GM12872 (cell line): Measurements from ENCODE around the gene ABLIM2.

Source experiments
- TF ChIP-seq, protein P1 (sequence below): IDR thresholded peaks from 3 replicates; pipeline ENCODE4 v1.5.1; 2011; ENCODE audit warnings: low read depth, mild to moderate bottlenecking, low read length, moderate library complexity; ENCODE audit not compliant: insufficient read depth

Gene ABLIM2

DNA sequence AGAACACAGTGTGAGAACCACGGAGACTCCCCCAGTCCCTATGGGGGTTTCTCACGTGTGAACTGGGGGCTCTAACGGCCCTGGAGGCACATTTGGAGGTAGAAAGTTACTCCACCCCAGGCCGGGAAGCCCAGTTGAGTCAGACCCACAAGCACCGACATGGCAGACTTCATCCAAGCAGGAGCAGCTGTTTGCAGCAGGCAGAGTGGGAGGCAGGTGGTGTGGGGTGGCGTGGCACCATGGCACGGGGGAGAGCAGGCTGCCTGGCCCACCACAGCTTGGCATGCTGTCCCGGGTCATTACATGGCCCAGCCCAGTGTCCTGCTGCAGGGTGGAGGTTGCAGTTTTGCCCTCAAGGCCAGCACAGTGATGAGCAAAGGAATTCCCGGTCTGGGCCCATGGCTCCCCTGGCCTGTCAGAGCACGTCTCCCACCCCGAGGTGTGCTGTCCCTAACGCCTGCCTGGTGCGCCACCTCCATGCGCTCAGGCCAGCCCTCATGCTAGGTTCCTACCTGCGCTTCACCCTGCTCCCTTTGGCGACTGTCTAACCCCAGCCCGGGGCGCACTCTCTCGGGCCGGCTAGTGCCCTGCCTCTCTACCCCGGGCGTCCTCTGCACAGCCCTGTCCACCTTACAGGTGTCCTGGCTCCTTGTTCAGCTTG lies 128.4 kb downstream of the ABLIM2 start:
- TF ChIP-seq, protein P1, sequence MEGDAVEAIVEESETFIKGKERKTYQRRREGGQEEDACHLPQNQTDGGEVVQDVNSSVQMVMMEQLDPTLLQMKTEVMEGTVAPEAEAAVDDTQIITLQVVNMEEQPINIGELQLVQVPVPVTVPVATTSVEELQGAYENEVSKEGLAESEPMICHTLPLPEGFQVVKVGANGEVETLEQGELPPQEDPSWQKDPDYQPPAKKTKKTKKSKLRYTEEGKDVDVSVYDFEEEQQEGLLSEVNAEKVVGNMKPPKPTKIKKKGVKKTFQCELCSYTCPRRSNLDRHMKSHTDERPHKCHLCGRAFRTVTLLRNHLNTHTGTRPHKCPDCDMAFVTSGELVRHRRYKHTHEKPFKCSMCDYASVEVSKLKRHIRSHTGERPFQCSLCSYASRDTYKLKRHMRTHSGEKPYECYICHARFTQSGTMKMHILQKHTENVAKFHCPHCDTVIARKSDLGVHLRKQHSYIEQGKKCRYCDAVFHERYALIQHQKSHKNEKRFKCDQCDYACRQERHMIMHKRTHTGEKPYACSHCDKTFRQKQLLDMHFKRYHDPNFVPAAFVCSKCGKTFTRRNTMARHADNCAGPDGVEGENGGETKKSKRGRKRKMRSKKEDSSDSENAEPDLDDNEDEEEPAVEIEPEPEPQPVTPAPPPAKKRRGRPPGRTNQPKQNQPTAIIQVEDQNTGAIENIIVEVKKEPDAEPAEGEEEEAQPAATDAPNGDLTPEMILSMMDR: no peak

DNA sequence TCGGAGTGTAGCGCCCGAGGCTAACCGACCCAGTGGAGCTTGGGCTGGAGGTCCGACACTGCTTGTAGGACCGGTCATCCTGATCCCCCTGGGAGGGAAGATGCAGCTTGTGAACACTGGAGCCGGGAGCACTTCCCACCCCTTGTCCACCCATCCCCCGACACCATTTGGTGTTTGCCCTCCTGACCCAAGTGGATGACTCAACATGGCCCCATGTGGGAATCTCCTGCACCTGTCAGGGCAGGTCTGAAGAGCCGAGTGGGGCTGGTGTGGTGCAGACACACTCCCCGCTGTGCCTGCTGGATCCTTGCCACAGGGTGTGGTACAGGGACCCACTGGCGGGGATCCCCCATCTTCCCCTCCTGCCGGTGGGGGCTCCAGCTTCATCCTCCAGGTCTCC lies 128.9 kb downstream of the ABLIM2 start:
- TF ChIP-seq, protein P1: no peak

DNA sequence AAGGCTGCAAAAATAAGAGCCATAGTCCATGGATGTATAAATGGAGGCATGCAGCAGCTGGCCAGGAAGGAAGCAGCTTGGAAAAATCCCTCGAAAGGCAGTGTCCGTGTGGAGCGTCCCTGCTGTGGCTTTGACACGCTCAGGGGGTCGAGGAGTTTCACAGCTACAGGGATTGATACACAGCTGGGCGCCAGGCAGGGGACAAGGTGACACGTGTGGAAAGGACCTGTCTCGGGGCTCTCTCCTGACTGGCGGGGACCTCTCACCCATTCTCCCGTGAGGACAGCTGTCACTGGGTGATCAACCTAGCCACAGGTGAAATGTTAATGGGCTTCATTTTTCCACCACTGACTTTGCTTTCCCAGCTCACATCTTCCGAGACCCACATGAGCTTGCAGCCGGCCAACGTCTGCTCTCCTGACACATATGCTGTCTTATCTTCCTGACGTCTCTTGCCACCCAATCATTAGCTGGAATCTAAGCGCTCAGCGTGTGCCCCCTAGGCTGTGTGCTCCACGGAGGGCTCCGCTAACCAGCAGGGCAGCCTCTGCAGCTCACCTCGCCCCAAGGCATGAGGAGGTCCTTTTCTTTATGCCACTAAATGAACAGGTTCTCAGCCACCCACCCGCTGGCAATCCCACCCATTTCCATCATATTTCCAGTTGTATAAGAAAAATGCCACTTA lies 129.6 kb downstream of the ABLIM2 start:
- TF ChIP-seq, protein P1: no peak

DNA sequence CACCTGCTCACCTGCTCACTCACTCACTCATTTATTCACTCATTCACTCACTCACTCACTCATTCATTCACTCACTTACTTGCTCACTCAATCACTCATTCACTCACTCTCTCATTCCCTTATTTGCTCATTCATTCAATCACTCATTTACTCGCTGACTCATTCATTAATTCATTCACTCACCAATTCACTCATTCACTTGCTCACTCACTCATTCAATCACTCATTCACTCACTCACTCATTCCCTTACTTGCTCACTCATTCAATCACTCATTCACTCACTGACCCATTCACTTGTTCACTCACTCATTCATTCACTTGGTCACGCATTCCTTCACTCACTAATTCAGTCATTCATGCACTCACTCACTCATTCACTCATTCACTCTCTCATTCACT lies 130.2 kb downstream of the ABLIM2 start:
- TF ChIP-seq, protein P1: no peak

DNA sequence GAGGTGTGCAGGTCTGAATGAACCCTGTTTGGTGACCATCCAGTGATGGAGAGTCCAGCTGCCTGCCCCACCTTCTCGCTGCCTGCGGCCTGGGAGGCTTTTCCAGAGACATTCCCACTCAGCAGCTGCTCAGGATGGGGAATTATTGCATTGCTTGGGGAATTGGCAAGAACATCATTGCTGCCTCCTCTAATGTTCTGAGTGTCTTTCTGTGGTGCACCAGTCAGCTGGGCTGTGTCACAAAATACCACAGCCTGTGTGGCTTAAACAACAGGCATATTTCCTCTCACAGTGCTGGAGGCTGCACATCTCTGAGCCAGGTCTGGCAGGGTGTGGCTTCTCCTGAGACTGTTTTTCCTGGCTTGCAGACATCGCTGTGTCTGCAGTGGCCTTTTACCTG lies 132.2 kb downstream of the ABLIM2 start:
- TF ChIP-seq, protein P1: no peak

DNA sequence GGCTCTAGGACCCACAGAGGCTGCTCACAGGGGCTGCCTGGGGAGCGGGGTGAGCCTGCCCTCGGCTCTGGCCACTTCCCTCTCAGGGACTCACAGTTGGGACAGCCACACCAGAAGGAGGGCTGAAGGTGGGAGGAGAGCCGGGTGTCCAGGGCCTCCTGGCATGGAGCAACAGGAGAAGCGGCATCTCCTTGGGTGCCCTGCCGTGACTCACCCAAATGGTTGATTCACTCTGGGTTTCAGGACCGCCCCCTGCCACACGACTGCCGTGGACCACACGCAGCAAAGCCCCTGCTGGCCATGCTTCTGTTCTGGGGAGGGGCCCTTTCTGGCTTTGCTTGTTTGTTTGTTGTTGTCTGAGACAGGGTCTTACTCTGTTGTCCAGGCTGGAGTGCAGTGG lies 132.9 kb downstream of the ABLIM2 start:
- TF ChIP-seq, protein P1: no peak

DNA sequence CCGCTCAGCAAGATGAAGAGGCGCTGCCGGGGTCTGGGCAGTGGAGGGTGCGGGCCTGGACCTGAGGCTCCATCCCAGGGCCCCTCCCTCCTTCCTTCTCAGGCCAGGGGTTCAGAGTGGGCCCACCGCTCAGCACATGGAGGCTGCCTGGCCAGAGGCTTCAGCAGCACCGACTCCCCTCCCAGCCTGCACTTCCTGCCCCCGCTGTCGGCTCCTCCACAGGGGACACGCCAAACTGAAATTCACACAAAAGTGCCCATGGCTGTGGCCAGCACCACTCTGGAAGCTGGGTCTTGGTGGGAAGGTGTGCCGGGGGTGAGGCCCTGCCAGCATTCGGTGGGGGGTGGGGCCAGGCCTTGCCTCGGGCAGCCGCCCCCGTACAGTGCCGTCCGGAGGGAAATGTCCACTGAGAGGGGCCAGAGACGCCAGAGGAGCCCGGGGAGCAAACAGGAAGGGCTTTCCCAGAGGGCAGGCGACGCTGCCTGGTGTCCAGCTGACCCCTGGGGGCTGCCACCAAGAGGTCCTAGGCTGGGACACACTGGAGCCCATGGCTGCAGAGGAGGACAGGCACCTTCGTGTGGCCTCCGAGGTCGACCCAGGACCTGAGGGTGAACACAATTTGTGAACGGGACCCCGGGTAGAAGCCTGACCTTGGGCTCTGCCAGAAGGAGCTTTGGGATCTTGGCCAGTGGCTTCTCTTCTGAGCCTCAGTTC lies 134.4 kb downstream of the ABLIM2 start:
- TF ChIP-seq, protein P1: no peak
